K562 treated with DMSO at 1 percent for 4 hours (cell line): ENCODE measurements around the gene TIGD7. TPM values are rescaled to one million over a fixed set of nuclear protein-coding genes. Genes with fewer than 3 reads are reported as not detected.

ENCODE experiments used
- total RNA-seq: library from RNA; unstranded; fragments of 300-600 nt; gene quantifications from 2 replicates; pipeline ENCODE4 v1.2.3, GENCODE V29; 2022; ENCODE audit not compliant: insufficient read depth

Gene TIGD7, protein sequence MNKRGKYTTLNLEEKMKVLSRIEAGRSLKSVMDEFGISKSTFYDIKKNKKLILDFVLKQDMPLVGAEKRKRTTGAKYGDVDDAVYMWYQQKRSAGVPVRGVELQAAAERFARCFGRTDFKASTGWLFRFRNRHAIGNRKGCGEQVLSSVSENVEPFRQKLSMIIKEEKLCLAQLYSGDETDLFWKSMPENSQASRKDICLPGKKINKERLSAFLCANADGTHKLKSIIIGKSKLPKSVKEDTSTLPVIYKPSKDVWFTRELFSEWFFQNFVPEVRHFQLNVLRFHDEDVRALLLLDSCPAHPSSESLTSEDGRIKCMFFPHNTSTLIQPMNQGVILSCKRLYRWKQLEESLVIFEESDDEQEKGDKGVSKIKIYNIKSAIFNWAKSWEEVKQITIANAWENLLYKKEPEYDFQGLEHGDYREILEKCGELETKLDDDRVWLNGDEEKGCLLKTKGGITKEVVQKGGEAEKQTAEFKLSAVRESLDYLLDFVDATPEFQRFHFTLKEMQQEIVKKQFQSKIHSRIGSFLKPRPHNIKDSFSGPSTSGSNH
- 0.86 and 0.98 TPM in 2 replicates for total RNA-seq

DNA sequence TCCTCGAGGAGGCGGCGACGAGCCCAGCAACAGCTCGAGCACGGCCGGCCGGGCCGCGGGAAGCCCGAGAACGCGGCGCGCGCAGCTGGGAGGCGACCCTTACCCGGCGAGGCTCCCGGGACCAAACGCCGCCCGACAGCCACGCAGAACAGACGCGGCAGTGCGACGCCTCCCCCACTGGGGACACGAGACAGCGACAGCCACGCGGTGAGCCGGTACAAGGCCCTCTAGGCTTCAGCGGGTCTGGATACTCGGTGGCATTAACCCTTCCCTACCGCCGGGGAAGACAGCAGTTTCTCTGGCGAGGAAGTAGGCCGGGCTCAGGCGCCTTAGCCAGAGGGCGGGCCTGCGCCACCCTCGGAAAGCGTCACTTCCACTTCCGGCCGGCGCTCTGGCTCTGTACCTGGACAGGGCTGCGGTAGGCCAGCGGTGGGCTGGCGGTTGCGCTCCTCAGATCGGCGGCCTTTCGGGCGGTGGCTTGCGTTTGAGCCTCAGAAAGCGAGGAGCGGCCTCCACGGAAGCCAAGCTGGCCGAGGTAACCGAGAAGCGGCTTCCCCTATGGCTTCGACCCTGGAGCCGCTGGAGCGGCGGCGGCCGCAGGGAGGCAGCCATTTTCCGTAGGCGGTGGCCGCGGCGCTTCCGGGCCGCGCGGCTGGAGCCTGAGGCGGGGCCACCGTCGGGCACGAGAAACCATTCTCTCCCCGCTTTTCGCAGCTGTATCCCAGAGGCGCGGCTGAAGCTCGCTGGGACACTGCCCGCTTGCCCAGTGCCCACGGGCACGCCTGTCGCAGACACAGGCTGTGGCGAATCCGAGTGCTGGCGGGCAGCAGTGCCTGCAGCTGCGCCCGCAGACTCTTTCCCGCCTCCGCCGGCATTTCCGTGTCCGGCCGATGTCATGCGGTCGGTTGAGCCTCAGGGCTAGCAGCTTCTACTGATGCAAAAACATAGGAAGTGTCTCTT is at the start of gene TIGD7, which contains the start of gene ZNF75A:
Gene TIGD7 (minus strand): TSS at position 322 of the 960 bp plus-strand sequence. CDS start 4,816 bp downstream, outside the sequence.
Gene ZNF75A (plus strand): TSS at position 389 of the 960 bp plus-strand sequence. CDS start 2,932 bp downstream, outside the sequence.

DNA sequence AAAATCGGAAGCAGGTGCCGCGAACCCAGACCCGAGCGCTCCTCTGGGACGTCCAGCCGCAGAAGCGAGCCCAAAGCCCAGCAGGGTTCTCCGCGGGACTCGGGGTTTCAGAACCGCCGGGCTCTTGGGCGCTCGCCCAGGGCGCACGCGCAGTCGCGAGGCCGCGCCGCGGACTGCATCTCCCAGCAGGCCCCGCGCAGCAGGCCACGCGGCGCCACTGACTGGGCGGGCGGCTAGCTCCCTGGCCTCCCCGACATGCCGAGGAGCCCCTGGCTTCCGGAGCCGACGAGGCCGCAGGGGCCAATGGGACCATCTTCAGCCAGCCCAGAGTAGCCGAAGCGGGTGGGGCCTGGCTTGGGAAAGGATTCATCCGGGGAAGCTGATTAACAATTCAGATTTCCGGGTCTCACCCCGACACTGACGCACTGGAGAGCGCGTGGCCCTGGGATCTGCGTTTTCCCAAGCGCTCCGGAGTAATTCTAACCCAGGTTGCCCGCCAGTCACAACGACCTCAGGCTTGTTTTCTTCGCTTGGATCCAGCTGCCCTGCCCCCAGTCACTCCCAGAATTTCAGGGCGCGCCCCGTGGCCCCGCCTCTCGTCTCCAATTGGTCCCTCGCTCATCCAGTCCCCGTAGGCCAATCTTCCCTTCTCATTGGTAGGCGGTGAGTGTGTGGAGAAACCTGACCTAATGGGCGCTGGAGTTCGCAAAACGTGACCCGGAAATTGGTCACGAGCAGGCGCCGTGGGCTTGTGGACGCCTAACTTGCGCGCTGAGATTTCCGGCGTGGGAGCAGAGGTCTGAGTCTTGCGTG is 22.3 kb downstream of the TIGD7 start, which contains the start of gene ZNF263:
Gene ZNF263 (plus strand): TSS at position 762 of the 813 bp plus-strand sequence. CDS start 328 bp downstream, outside the sequence.

DNA sequence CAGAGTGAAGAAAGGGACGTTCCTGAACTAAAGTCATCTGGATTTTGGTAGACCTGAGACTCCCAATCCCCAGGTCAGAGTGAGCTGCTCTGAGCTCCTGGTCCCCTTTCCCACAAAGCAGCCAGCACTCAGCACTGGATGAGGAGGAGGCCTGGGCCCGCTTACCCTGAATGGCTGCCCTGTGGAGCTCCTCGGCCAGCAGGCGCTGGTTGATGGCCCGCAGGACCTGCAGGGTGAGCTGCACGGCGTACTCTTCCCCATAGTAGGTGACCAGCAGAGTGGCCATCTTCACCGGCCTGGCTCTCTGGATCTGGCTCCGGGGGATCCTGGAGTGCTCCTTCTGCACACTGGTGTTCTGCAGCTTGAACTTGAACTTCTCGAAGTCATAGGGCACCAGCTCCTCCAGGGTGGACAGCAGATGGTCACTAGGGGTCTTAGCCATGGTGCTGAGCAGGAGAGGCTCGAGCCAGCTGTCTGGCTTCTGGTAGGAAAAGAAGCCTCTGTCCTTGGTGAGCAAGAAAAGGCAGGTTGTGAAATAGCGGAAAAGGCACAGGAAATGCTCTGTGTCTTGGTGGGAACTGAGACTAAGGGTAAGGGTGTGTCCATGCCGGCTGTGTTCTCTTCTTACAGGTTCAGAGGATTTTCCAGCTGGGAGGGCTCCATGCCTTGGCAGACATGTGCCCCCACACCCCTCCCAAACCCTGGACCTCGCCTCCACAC is 48.9 kb downstream of the TIGD7 start, which contains the start of gene MEFV:
Gene MEFV (minus strand): TSS at position 488 of the 720 bp plus-strand sequence. CDS start 46 bp downstream, at position 442.

Other genes starting within 250 kb of the TIGD7 start
- 24.6 and 29.6 TPM in 2 replicates for gene IL32, start 239.8 kb downstream of the TIGD7 start, total RNA-seq
- gene ZSCAN10, start 206.1 kb downstream of the TIGD7 start, total RNA-seq = not detected in 2 replicates
- gene ZNF205, start 192.8 kb downstream of the TIGD7 start, total RNA-seq = 22.9 and 23.2 TPM in 2 replicates
- gene ZNF213, start 170.4 kb downstream of the TIGD7 start, total RNA-seq = 17.6 and 18.0 TPM in 2 replicates
- gene OR1F1, start 117.2 kb downstream of the TIGD7 start, total RNA-seq = not detected in 2 replicates
- 8.6 and 14.7 TPM in 2 replicates for gene ZNF200, start 70.3 kb downstream of the TIGD7 start, total RNA-seq
- gene MEFV, start 48.8 kb downstream of the TIGD7 start, total RNA-seq = not detected in 2 replicates
- 27.5 and 30.6 TPM in 2 replicates for gene ZNF263, start 21.9 kb downstream of the TIGD7 start, total RNA-seq
- 6.4 and 9.8 TPM in 2 replicates for gene ZNF75A, start 67 bp upstream of the TIGD7 start, total RNA-seq
- not detected in 2 replicates for gene OR2C1, start 50.5 kb upstream of the TIGD7 start, total RNA-seq
- gene ZSCAN32, start 95.6 kb upstream of the TIGD7 start, total RNA-seq = 10.3 and 11.8 TPM in 2 replicates
- 10.9 and 14.2 TPM in 2 replicates for gene ZNF174, start 95.8 kb upstream of the TIGD7 start, total RNA-seq
- gene ZNF597, start 138.1 kb upstream of the TIGD7 start, total RNA-seq = 0.34 and 0.56 TPM in 2 replicates
- gene NAA60, start 138.2 kb upstream of the TIGD7 start, total RNA-seq = 37.2 and 45.1 TPM in 2 replicates
- not detected in 2 replicates for gene C16orf90, start 190.1 kb upstream of the TIGD7 start, total RNA-seq
- 1.1 and 3.4 TPM in 2 replicates for gene CLUAP1, start 195.6 kb upstream of the TIGD7 start, total RNA-seq